H9 (cell line): ENCODE data around the gene NDUFAB1. TPM values are rescaled to one million over a fixed set of nuclear protein-coding genes. Genes with fewer than 3 reads are reported as not detected.

ENCODE experiments used
- DNase-seq: peaks from one replicate; pipeline ENCODE4 v3.0.0-alpha.2; 2017
- H2AFZ ChIP-seq: one replicate; pipeline ENCODE4 v1.6.1; 2013; ENCODE audit warnings: mild to moderate bottlenecking, low read length, control low read depth, moderate library complexity
- H2AK5ac ChIP-seq: 2 replicates; pipeline ENCODE4 v1.6.1; 2013; ENCODE audit warnings: low read length, control low read depth, mixed read lengths; ENCODE audit not compliant: insufficient read length
- H2BK120ac ChIP-seq: one replicate; pipeline ENCODE4 v1.6.1; 2013; ENCODE audit warnings: low read depth, mild to moderate bottlenecking, low read length, control low read depth, inconsistent platforms; ENCODE audit not compliant: poor library complexity, severe bottlenecking
- H2BK12ac ChIP-seq: 2 replicates; pipeline ENCODE4 v1.6.1; 2013; ENCODE audit warnings: low read length, control low read depth, mixed read lengths, low read depth; ENCODE audit not compliant: insufficient read length
- H2BK15ac ChIP-seq: 2 replicates; pipeline ENCODE4 v1.6.1; 2013; ENCODE audit warnings: low read depth, low read length, control low read depth
- H2BK20ac ChIP-seq: one replicate; pipeline ENCODE4 v1.6.1; 2013; ENCODE audit warnings: low read depth, mild to moderate bottlenecking, low read length, control low read depth, inconsistent platforms; ENCODE audit not compliant: poor library complexity, severe bottlenecking
- H2BK5ac ChIP-seq: 2 replicates; pipeline ENCODE4 v1.6.1; 2013; ENCODE audit warnings: low read length, control low read depth, mixed read lengths; ENCODE audit not compliant: insufficient read length
- H3K14ac ChIP-seq: 2 replicates; pipeline ENCODE4 v1.6.1; 2013; ENCODE audit warnings: low read length, control low read depth; ENCODE audit not compliant: insufficient read depth
- H3K18ac ChIP-seq: 2 replicates; pipeline ENCODE4 v1.6.1; 2013; ENCODE audit warnings: low read depth, mild to moderate bottlenecking, mixed read lengths, low read length, control low read depth; ENCODE audit not compliant: insufficient read length
- H3K23ac ChIP-seq: 2 replicates; pipeline ENCODE4 v1.6.1; 2013; ENCODE audit warnings: low read length, control low read depth, mixed read lengths, low read depth; ENCODE audit not compliant: insufficient read length
- H3K23me2 ChIP-seq: 2 replicates; pipeline ENCODE4 v1.6.1; 2013; ENCODE audit warnings: low read depth, mild to moderate bottlenecking, mixed read lengths, low read length, control low read depth; ENCODE audit not compliant: insufficient read length, poor library complexity, severe bottlenecking
- H3K27ac ChIP-seq: 2 replicates; pipeline ENCODE4 v1.5.1; 2013; ENCODE audit warnings: low read length, control low read depth, mixed read lengths, low read depth; ENCODE audit not compliant: insufficient read length
- H3K27me3 ChIP-seq: 2 replicates; pipeline ENCODE4 v1.6.1; 2013; ENCODE audit warnings: low read length, control low read depth, inconsistent platforms; ENCODE audit not compliant: insufficient read depth
- H3K4ac ChIP-seq: 2 replicates; pipeline ENCODE4 v1.6.1; 2013; ENCODE audit warnings: low read depth, mild to moderate bottlenecking, control low read depth, inconsistent platforms, low read length, moderate library complexity
- H3K4me1 ChIP-seq: 2 replicates; pipeline ENCODE4 v1.6.1; 2013; ENCODE audit warnings: low read length, control low read depth, inconsistent platforms; ENCODE audit not compliant: insufficient read depth
- H3K4me2 ChIP-seq: 2 replicates; pipeline ENCODE4 v1.6.1; 2013; ENCODE audit warnings: low read length, control low read depth, mixed read lengths; ENCODE audit not compliant: insufficient read length, insufficient read depth
- H3K56ac ChIP-seq: 2 replicates; pipeline ENCODE4 v1.6.1; 2013; ENCODE audit warnings: low read depth, mild to moderate bottlenecking, mixed read lengths, low read length, control low read depth; ENCODE audit not compliant: insufficient read length
- H3K79me1 ChIP-seq: 2 replicates; pipeline ENCODE4 v1.6.1; 2013; ENCODE audit warnings: low read depth, mild to moderate bottlenecking, moderate library complexity, low read length, control low read depth, inconsistent platforms; ENCODE audit not compliant: insufficient read depth, poor library complexity, severe bottlenecking
- H3K79me2 ChIP-seq: 2 replicates; pipeline ENCODE4 v1.6.1; 2013; ENCODE audit warnings: low read length, control low read depth, inconsistent platforms; ENCODE audit not compliant: insufficient read depth
- H3K9ac ChIP-seq: 2 replicates; pipeline ENCODE4 v1.6.1; 2013; ENCODE audit warnings: low read length, control low read depth, mixed read lengths; ENCODE audit not compliant: insufficient read length; ENCODE audit errors: extremely low read depth
- H3K9me3 ChIP-seq: one replicate; pipeline ENCODE4 v1.6.1; 2013; ENCODE audit warnings: low read depth, low read length, inconsistent platforms; ENCODE audit not compliant: control insufficient read depth
- H3T11ph ChIP-seq: one replicate; pipeline ENCODE4 v1.6.1; 2013; ENCODE audit warnings: mild to moderate bottlenecking, low read length, control low read depth, inconsistent platforms
- H4K20me1 ChIP-seq: one replicate; pipeline ENCODE4 v1.6.1; 2013; ENCODE audit not compliant: control insufficient read depth, insufficient read length, insufficient read depth
- H4K5ac ChIP-seq: 2 replicates; pipeline ENCODE4 v1.6.1; 2013; ENCODE audit warnings: low read depth, mild to moderate bottlenecking, mixed read lengths, low read length, control low read depth; ENCODE audit not compliant: insufficient read length
- H4K8ac ChIP-seq: replicated peaks from 2 replicates; pipeline ENCODE4 v1.6.1; 2013; ENCODE audit warnings: low read length, control low read depth, mixed read lengths, low read depth; ENCODE audit not compliant: insufficient read length
- H4K91ac ChIP-seq: 2 replicates; pipeline ENCODE4 v1.6.1; 2013; ENCODE audit warnings: low read depth, mild to moderate bottlenecking, moderate library complexity, mixed read lengths, low read length, control low read depth; ENCODE audit not compliant: insufficient read length
- H3K27ac Mint-ChIP-seq, 3 experiments: 2 replicates in 2 of 3; 3 replicates in 1 of 3; pipeline ENCODE4 v1.8.0; 2020 to 2021; ENCODE audit warnings: mixed read lengths in 3 of 3, mild to moderate bottlenecking in 1 of 3, moderate library complexity in 1 of 3
- H3K27me3 Mint-ChIP-seq: 2 replicates; pipeline ENCODE4 v1.8.0; 2021; ENCODE audit warnings: low read depth, mild to moderate bottlenecking, moderate library complexity, mixed read lengths
- H3K36me3 Mint-ChIP-seq, 3 experiments: 2 replicates in 2 of 3; 3 replicates in 1 of 3; pipeline ENCODE4 v1.8.0; 2020 to 2021; ENCODE audit warnings: low read depth in 3 of 3, mixed read lengths in 3 of 3; ENCODE audit not compliant: insufficient read depth in 1 of 3
- H3K4me1 Mint-ChIP-seq, 2 experiments: 2 replicates each; pipeline ENCODE4 v1.8.0; 2020; ENCODE audit warnings: mixed read lengths in 2 of 2
- H3K4me3 Mint-ChIP-seq, 2 experiments: 2 replicates in 1 of 2; 3 replicates in 1 of 2; pipeline ENCODE4 v1.8.0; 2020 to 2021; ENCODE audit warnings: mild to moderate bottlenecking in 2 of 2, mixed read lengths in 2 of 2, moderate library complexity in 1 of 2
- H3K9me3 Mint-ChIP-seq, 2 experiments: 2 replicates in 1 of 2; 3 replicates in 1 of 2; pipeline ENCODE4 v1.8.0; 2020; ENCODE audit warnings: mild to moderate bottlenecking in 2 of 2, mixed read lengths in 2 of 2, moderate library complexity in 1 of 2
- WGBS: extraction: QIAGEN DNeasy Blood & Tissue Kit; methylation state at CpG from one replicate; pipeline ENCODE4 v1.1.7; 2013; ENCODE audit warnings: missing lambda C conversion rate, low lambda C conversion rate, mixed read lengths; ENCODE audit not compliant: insufficient read length; ENCODE audit errors: extremely low coverage; 5-methylcytosine and 5-hydroxymethylcytosine counted together
- total RNA-seq: library from RNA; stranded (reverse); gene quantifications from 2 replicates; pipeline ENCODE4 v1.2.1, GENCODE V29; 2021
- TF ChIP-seq, protein P1 (sequence below): fragments of 200-600 bp; sonication (generic); conservative IDR thresholded peaks from 3 replicates; pipeline ENCODE4 v1.8.0; 2021; ENCODE audit warnings: antibody characterized with exemption, mild to moderate bottlenecking

NDUFAB1 gene
- total RNA-seq, 1 experiment from 2014 or later: 192 TPM

DNA sequence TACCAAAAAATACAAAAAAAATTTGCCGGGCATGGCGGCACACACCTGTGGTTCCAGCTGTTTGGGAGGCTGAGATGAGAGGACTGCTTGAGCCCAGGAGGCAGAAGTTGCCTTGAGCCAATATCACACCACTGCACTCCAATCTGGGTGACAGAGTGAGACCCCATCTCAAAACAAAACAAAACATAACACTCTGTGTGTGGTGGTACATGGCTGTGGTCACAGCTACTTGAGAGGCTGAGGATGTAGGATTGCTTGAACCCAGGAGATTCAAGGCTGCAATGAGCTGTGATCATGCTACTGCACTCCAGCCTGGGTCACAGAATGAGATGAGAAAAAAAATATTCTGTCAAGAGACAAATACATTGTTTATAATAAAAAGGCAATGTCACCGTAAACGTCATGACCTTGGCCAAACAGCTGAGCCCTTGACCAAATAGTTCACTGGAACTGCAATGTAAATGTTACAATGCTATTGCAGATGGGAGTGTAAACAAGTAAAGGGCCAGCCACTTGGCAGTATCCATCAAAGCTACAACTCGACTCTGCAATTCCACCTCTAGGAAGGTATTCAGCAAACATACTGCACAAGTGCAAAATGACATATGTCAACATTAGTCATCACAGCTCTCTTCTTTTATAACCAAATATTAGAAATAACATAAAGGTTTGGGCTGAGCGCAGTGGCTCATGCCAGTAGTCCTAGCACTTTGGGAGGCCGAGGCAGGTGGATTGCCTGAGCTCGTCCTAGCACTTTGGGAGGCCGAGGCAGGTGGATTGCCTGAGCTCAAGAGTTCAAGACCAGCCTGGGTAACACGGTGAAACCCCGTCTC is 55.9 kb downstream of the NDUFAB1 start:
- Histone ChIP-seq H3K4ac (no peak overlapping the region), H3K56ac (no peak overlapping the region), H3K79me2 (no peaks in the 10 kb centered on the region), H3K27me3 (no peaks in the 10 kb centered on the region), H3K27ac (no peak overlapping the region), H3K9ac (no peak overlapping the region), H3K14ac (no peak overlapping the region), H4K8ac (no peak overlapping the region), H3K23ac (no peak overlapping the region), H4K5ac (no peak overlapping the region), H2BK15ac (no peak overlapping the region), H2BK120ac (no peak overlapping the region), H2BK5ac (no peak overlapping the region), H3K18ac (no peak overlapping the region), H2AFZ (no peak overlapping the region), H3K4me1 (no peaks in the 10 kb centered on the region), H3K23me2 (no peaks in the 10 kb centered on the region), H3T11ph (no peak overlapping the region), H2BK12ac (no peak overlapping the region), H3K79me1 (no peaks in the 10 kb centered on the region), H3K9me3 (no peaks in the 10 kb centered on the region), H2BK20ac (no peak overlapping the region), H4K20me1 (no peaks in the 10 kb centered on the region), H3K4me2 (no peak overlapping the region), H4K91ac (no peak overlapping the region), H2AK5ac (no peak overlapping the region)
- Mint-ChIP-seq H3K4me1 (no peaks in the 10 kb centered on the region), H3K9me3 (no peaks in the 10 kb centered on the region), H3K36me3 (peaks cover 21 to 78% (median 44%) of the 10 kb centered on the region in 3 experiments; a peak in 6 of 7 replicates), H3K4me3 (no peak overlapping the region), H3K27me3 (no peaks in the 10 kb centered on the region), H3K27ac (peak overlapping the region in 1 of 3 experiments; percentile 73; a peak in 1 of 7 replicates)
- no CpG with 5 or more reads among the region's 11 CpGs for WGBS
- DNase-seq: no peak
- TF ChIP-seq, protein P1, sequence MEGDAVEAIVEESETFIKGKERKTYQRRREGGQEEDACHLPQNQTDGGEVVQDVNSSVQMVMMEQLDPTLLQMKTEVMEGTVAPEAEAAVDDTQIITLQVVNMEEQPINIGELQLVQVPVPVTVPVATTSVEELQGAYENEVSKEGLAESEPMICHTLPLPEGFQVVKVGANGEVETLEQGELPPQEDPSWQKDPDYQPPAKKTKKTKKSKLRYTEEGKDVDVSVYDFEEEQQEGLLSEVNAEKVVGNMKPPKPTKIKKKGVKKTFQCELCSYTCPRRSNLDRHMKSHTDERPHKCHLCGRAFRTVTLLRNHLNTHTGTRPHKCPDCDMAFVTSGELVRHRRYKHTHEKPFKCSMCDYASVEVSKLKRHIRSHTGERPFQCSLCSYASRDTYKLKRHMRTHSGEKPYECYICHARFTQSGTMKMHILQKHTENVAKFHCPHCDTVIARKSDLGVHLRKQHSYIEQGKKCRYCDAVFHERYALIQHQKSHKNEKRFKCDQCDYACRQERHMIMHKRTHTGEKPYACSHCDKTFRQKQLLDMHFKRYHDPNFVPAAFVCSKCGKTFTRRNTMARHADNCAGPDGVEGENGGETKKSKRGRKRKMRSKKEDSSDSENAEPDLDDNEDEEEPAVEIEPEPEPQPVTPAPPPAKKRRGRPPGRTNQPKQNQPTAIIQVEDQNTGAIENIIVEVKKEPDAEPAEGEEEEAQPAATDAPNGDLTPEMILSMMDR: no peak
